Keratinocyte (primary cell): Measurements from ENCODE around the gene MDM4.

Experiments
- EZH2 ChIP-seq: IDR thresholded peaks from one replicate; pipeline ENCODE4 v1.6.1; 2012; ENCODE audit warnings: inconsistent platforms, mild to moderate bottlenecking, low read length, moderate library complexity
- TF ChIP-seq, protein P1 (sequence below), 3 experiments: IDR thresholded peaks in 1 of 3; conservative IDR thresholded peaks in 1 of 3; optimal IDR thresholded peaks in 1 of 3; 2 replicates in 2 of 3; 3 replicates in 1 of 3; pipeline versions ENCODE3 to v1.5.1; 2011; ENCODE audit warnings: low read length in 3 of 3, mild to moderate bottlenecking in 3 of 3, moderate library complexity in 2 of 3, control low read depth in 1 of 3, inconsistent platforms in 1 of 3; ENCODE audit not compliant: insufficient read depth in 2 of 3; ENCODE audit errors: extremely low read depth in 1 of 3

DNA sequence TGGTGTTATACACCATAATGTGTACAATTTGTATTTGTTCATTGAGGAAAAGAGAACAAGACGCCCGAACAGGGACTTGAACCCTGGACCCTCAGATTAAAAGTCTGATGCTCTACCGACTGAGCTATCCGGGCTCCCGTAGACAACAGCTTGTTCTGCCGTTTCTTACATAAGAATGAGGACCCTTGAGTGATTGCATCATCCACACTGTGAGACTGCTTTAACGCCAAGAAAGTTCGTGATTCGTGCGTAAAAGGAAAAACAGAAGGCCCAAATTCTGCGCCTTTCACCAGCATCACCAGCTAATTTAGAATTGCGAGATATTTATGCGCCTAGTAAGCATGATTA lies 9.3 kb upstream of the MDM4 start:
- TF ChIP-seq, protein P1, sequence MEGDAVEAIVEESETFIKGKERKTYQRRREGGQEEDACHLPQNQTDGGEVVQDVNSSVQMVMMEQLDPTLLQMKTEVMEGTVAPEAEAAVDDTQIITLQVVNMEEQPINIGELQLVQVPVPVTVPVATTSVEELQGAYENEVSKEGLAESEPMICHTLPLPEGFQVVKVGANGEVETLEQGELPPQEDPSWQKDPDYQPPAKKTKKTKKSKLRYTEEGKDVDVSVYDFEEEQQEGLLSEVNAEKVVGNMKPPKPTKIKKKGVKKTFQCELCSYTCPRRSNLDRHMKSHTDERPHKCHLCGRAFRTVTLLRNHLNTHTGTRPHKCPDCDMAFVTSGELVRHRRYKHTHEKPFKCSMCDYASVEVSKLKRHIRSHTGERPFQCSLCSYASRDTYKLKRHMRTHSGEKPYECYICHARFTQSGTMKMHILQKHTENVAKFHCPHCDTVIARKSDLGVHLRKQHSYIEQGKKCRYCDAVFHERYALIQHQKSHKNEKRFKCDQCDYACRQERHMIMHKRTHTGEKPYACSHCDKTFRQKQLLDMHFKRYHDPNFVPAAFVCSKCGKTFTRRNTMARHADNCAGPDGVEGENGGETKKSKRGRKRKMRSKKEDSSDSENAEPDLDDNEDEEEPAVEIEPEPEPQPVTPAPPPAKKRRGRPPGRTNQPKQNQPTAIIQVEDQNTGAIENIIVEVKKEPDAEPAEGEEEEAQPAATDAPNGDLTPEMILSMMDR (optimal IDR thresholded peaks at IDR 0.05 in 1 of 3, IDR thresholded peaks at IDR 0.05 in 1 of 3, conservative IDR thresholded peaks at IDR 0.05 in 1 of 3; ENCODE audit: extremely low read depth in 1 of 3, insufficient read depth in 2 of 3, low read length in 3 of 3), result no peak
- TF ChIP-seq EZH2, result no peak
